Erythroblast (primary cell): ENCODE data around the gene POM121L12.

Experiments used
- DNase-seq, 2 experiments: peaks; one replicate each; lab custom pipeline; 2025; lab: John Stamatoyannopoulos, UW
- GATA1 ChIP-seq: IDR thresholded peaks from 2 replicates; pipeline ENCODE4 v1.6.1; 2011; ENCODE audit warnings: low read depth, mild to moderate bottlenecking, control low read depth, low read length, moderate library complexity
- POLR2A ChIP-seq: IDR thresholded peaks from 2 replicates; pipeline ENCODE4 v1.6.1; 2011; ENCODE audit warnings: mild to moderate bottlenecking, low read length

POM121L12 gene

DNA sequence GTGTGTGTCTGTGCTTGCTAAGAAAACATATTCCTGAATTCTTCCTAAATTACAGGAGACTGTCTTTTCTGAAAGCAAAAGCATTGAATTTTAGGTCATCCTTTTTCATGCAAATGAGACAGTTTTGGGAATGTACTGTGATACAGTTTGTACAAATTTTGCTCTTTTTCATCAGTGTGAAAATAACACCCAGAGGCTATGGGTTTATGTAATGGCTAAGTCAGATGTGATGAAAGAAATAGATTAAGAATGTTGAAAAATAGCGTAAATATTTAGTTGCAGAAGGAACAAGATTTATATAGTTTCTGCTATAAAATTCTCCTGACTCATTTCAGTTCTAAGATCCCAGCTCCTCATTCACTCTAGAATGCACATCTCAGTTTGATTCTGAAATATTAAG, 24.6 kb downstream of the POM121L12 start:
- TF ChIP-seq POLR2A = no peak
- no peak for TF ChIP-seq GATA1
- no peak for DNase-seq

GRCh38 chr7:53062796-53063195, 27.4 kb downstream of the POM121L12 start:
- TF ChIP-seq POLR2A (no peak), GATA1 (no peak)

DNA sequence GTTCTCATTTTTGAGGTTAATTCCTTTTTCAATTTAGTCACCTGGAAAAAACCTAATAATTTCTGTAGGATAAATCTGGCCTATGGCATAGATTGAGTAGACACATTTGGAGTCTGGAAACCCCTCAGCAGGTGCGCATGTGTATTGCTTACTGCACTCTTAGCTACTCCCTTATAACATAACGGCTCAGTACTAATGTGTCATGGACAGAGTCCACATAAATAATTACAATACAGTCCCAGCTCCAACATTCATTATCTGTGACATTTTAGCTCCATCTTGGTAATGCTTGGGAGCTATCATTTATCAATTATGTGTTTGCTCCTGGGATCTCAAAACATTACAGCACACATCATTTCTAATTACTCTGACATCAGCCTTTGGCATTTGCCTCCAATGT, 33.2 kb downstream of the POM121L12 start:
- no peak for TF ChIP-seq GATA1
- TF ChIP-seq POLR2A = no peak
- no peak for DNase-seq

More at GRCh38 chr7:53062796-53063195, 27.4 kb downstream of the POM121L12 start:
- DNase-seq = no peak

DNA sequence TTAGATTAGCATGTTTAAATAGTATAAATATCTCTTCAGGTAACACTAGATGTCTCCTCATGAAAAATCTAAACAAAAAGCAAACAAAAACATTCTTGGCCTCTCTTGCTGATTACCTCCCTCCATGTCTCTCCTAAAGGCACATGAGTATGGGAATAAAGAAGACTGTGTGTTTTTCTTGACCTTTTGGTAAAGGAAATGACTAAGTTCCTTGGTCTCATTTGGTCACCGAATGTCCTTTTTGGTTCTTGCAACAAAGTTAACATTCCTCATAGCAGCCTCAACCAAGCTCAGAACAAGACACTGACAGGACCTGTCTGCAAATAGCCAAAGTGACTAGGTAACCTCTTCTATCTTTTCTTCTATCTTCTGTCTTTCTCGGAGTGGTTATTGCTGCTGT, 35.5 kb downstream of the POM121L12 start:
- TF ChIP-seq GATA1 (no peak), POLR2A (no peak)
- DNase-seq = no peak
